HG02973 (cell line): ENCODE data around the gene KCND3.

Experiments
- ATAC-seq: cut with Tn5 transposase; IDR thresholded peaks from one replicate; pipeline ENCODE4 v1.9.1; 2021; ENCODE audit warnings: moderate library complexity; ENCODE audit not compliant: unreplicated experiment

Gene KCND3

DNA sequence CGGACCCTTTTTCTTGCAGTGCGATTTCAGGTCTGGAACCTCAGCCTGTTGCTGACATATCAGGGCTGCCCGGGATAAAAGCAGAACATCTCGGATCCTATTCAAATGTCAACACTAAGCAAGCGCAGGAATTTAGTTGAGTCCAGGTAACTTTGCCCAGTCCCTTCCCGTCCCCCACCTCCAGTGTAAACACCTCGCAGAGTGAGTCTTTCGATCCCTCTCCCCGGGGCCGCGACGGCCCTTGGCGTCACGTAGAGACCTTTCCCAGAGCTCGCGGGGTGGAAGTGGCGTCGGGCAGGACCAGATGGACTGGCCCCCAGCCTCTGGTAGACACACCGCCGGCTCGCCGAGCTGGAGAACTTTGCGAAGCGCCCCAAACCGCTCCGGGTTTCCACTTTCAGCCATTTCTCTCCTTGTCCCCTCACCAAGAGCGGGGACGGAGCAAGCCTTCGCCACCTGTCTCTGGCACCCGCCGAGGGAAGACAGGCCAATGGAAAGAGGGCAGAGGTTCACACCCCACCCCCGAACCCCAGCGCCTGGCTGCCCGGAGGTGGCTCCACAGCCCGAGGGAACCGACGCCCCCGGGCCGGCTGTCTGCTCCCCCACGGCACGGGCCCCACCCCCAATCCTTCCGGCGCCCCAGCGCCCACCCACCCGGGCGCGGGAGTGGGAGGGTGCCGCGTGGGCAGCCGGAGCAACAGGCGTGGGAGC lies 570 bp downstream of the KCND3 start:
- ATAC-seq, result no peak

DNA sequence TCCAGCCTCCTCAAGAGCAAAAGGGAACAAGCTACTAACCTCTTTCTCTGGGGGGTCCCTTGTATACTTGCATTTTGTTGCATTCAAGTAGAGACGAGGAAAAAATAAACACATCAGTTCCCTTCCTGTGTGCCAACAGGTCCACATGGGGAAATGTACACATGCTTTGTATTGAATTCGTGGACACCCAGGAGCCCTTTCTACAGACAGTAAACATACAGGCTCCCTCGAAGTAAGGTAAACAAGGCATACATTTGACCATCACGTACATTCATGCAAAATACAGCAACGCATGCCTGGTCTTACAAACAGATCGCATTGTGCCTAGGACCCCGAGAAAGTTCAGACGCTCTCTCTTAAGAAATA lies 1.1 kb downstream of the KCND3 start:
- ATAC-seq, result no peak

DNA sequence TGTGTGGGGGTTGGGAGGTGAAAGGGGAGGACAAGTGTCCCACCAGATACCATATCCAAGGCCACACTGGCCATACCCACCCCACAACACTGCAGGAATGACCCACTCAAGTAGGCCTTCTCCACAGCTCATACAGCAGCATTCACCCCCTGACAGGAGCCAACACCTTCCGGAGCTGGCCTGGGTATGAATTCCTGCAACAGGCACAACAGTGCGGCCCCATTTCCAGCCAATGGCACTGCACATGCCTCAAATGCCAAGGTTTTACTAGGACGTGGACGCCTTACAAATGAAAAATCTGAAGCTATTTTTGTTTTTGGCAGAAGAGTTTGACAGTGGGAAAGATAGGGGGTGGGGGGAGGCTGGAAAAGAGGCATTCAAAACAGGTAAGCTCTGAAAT lies 2.0 kb downstream of the KCND3 start:
- no peak for ATAC-seq

DNA sequence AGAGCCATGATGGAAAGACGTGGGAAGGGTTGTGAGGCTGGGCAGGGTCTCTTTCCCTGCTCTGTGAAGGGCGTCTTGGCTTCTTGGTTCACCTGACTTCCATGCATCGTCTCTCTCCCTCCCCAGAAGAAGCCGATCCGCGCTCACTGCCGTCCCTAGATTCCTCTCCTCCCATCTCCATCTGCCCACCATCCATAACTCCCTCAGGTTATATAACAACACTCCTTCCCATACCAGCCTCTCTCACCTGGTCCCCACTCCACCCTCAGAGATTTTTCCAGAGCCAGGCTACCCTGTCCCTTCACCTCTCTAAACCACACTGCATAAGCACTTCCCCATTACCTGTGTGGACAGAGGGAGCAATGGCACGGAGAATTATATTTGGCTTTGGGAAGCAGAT lies 6.0 kb downstream of the KCND3 start:
- no peak for ATAC-seq

- no peak for ATAC-seq
Measured at GRCh38 chr1:111982428-111982827, 7.0 kb downstream of the KCND3 start.

DNA sequence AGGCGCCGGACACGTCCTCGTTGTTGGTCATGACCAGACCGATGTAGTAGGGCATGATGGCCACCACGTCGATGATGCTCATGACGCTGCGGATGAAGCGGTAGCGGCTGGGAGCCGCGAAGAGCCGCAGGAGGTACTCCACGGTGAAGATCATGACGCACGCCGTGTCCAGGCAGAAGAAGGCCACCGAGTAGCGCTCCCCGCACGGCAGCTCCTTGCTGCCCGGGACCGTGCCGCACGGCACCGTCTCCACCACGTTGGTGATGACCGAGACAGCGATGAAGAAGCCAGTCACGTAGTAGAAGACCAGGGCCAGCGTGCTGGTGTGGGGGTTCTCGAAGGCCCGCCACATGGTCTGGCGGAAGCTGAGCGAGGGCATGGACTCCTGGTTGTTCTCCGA lies 7.6 kb downstream of the KCND3 start:
- no peak for ATAC-seq

DNA sequence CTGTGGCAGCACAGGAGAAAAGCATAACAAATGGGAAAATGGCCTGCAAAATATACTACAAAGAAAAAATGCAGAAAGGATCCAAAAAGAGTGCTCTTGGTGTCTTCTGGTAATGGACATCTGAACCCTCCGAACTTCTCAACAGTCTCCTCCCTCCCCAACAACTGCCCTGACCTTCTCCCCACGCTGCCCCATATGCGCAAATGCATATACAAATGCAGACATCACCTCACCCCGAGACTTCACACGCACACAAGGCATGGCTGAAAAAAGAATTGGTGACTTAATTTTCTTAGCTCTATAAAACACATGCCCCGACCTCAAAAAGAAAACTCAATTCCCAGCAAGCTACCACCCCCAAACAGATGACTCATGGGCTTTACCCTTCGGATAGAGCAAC lies 8.4 kb downstream of the KCND3 start:
- no peak for ATAC-seq

DNA sequence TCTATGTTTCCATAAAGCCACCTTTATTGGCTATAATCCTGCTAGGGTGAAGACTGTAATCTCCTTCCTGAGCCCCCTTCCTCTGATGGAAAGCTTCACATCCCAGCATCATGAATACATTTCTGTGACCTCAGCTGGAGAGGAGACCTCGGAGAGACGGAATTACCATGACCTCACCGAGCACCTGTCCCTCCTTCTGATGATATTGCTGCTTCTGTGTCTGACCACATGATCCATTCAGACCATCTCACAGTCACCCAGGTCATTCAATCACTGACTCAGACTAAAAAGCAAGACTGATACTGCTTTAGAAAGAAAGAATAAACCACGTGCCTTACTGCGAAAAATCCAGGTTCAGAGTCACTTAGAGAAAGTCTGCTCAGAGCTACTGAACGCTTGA lies 8.8 kb downstream of the KCND3 start:
- no peak for ATAC-seq

DNA sequence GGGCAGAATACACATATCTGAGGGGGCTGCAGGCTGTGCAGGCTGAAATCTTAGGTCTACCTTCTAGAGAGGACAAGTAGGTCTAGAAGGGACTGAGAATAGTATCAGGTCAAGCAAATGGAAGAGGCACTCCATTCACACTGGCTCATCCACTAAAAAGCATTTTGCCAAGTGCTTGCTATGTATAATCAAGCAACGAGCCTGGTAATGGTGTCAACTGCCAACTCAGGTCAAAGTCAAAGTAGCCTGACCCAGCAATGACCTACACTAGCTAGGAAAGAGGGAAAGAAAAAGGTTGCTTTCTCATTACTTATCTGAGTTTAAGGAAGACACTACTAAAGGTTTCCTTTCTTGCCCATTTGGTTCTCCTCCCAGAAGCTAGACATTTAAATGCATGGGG lies 10.8 kb downstream of the KCND3 start:
- no peak for ATAC-seq

- no peak for ATAC-seq
Measured at GRCh38 chr1:111977378-111977777, 12.1 kb downstream of the KCND3 start.

DNA sequence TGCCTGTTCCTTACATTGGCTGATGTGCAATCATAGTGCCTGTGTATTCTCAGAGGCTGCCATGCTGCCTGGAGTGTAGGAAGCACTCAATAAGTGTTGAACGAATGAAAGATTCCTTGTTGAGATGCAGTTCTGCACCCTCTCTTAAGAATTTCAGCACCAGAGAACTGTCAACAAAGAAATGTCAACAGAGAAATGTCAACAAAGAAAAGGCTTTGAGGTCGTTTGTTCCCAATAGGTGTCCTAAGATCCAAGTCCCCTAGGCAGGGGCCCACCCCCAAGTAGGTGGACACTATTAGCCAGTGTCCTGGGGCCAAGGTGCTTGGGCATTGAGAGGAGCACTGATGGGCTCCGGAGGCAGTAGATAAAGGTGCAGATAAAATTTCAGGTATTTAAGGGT lies 12.6 kb downstream of the KCND3 start:
- no peak for ATAC-seq

GRCh38 chr1:111976332-111976731 lies 13.1 kb downstream of the KCND3 start:
- ATAC-seq, result no peak

GRCh38 chr1:111973150-111973790 lies 16.2 kb downstream of the KCND3 start:
- ATAC-seq, result no peak

DNA sequence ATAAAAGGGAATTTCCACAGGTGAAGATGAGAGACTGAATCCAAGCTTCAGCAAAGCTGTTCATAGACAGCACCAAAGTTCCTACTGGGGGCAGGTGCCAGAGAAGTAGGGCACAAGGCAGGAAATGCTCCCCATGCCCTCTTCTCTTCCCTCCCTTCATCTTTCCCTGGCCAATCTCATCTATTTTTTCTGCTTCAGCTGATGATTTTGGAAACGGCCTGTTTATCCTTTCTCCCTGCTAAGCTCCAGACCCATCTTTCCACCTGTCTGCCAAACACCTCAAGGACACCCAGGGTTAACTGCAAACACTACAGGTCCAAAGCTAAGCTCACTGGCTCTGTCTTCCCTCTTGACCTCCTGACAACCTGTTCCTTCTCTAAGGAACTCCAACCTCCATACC lies 18.1 kb downstream of the KCND3 start:
- no peak for ATAC-seq

- no peak for ATAC-seq
Measured at GRCh38 chr1:111968511-111968910, 21.0 kb downstream of the KCND3 start.

DNA sequence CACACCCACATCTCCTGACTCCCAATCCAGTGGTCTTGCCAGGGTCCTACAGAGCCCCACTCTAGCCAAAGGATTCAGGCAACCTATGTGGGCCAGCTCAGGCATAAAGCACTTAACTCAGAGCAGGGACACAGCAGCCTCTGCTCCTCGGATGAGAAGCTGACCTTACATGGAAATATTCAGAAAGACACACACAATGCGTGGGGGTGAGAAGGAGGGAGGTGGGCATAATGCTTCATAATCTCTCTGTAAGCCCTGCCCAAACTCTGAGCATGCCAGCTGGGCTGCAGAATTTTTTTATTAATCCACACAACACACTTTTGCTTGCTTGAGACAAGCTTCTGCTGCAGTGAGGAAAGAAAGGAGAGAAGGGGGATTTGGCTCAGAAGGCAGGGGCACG lies 21.6 kb downstream of the KCND3 start:
- ATAC-seq, result no peak

- ATAC-seq, result no peak
Measured at GRCh38 chr1:111967067-111967690, 22.3 kb downstream of the KCND3 start.

DNA sequence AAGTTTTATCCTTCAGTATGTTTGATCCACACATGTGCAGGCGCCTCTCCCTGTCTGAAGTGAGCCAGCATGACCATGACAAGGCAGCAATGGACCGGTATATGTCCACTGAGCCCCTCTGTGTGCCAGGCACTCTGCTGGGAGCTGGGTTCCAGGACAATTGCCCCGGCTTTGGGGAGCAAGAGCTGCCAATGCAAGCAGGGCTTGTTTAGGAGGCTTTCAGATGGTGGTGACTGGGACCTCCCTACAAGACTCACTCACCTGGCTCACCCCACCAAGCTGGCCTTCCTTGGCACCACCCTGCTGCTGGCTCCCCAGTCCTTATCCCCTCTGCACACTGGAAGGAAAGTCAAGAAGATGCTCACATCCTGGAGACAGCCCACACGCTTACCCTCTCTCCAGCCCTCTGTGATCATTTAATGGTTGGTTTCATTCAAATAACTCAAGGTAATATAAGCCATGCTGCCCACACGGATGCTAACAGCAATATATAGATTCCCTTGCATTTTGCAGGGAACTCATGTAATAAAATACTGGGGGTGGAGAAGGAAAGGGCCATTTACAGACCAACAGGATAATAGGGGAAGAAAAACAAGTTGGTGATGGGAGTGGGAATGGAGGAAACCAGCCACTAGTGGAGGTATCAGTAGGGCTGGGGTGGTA lies 23.6 kb downstream of the KCND3 start:
- ATAC-seq, result no peak

- ATAC-seq, result no peak
Measured at GRCh38 chr1:111963985-111964738, 25.3 kb downstream of the KCND3 start.

GRCh38 chr1:111961773-111962565 lies 27.5 kb downstream of the KCND3 start:
- no peak for ATAC-seq
